PC-9 (cell line): ENCODE data around the gene PPP3R2. TPM values are rescaled to one million over a fixed set of nuclear protein-coding genes. Genes with fewer than 3 reads are reported as not detected.

Experiments
- BruUV-seq: library from RNA; stranded (reverse); fragments of 400-500 nt; replicated peaks from 2 replicates; lab custom pipeline; 2021; lab: Mats Ljungman, UMichigan
- CTCF ChIA-PET: fragments of 300-600 bp; sonication (Branson Sonifier 250); formaldehyde crosslinking; loops from one replicate; lab custom pipeline; 2022; ENCODE audit warnings: antibody characterized with exemption; lab: Charles Lee
- POLR2A ChIA-PET: fragments of 300-600 bp; sonication (Branson Sonifier 250); formaldehyde crosslinking; loops from one replicate; lab custom pipeline; 2022; ENCODE audit warnings: antibody characterized with exemption; ENCODE audit not compliant: unreplicated experiment; lab: Charles Lee
- DNase-seq, 2 experiments: peaks; one replicate each; pipeline versions ENCODE4 v3.0.0 to v3.0.0-alpha.2; 2015 to 2022; ENCODE audit warnings: mixed read lengths in 1 of 2
- H2AFZ ChIP-seq: fragments of 200-600 bp; sonication (generic); 2 replicates; pipeline ENCODE4 v1.8.1; 2017; ENCODE audit warnings: antibody characterized with exemption
- H3F3A ChIP-seq: fragments of 200-600 bp; sonication (generic); 2 replicates; pipeline ENCODE4 v1.8.1; 2017; ENCODE audit warnings: antibody characterized with exemption, mild to moderate bottlenecking, low read depth; ENCODE audit not compliant: insufficient read depth
- H3K27ac ChIP-seq: fragments of 200-600 bp; sonication (generic); 2 replicates; pipeline ENCODE4 v1.6.1; 2016; ENCODE audit warnings: mixed run types
- H3K27me3 ChIP-seq: fragments of 200-600 bp; sonication (generic); 2 replicates; pipeline ENCODE4 v1.6.1; 2016; ENCODE audit warnings: low read depth, mixed run types; ENCODE audit not compliant: insufficient read depth
- H3K36me3 ChIP-seq: fragments of 200-600 bp; sonication (generic); 2 replicates; pipeline ENCODE4 v1.6.1; 2016; ENCODE audit warnings: low read depth, mixed run types
- H3K4me1 ChIP-seq: fragments of 200-600 bp; sonication (generic); replicated peaks from 2 replicates; pipeline ENCODE4 v1.6.1; 2016; ENCODE audit warnings: mixed run types; ENCODE audit not compliant: insufficient read depth
- H3K4me2 ChIP-seq: fragments of 200-600 bp; sonication (generic); 2 replicates; pipeline ENCODE4 v1.6.1; 2017; ENCODE audit warnings: mixed run types
- H3K4me3 ChIP-seq: fragments of 200-600 bp; sonication (generic); 2 replicates; pipeline ENCODE4 v1.6.1; 2016; ENCODE audit warnings: mixed run types
- H3K79me2 ChIP-seq: fragments of 200-600 bp; sonication (generic); 2 replicates; pipeline ENCODE4 v1.6.1; 2017; ENCODE audit warnings: low read depth, mixed run types
- H3K9me2 ChIP-seq: fragments of 200-600 bp; sonication (generic); 2 replicates; pipeline ENCODE4 v1.8.1; 2017; ENCODE audit warnings: mild to moderate bottlenecking; ENCODE audit not compliant: insufficient read depth
- H3K9me3 ChIP-seq: fragments of 200-600 bp; sonication (generic); 2 replicates; pipeline ENCODE4 v1.8.1; 2016; ENCODE audit warnings: low read depth; ENCODE audit not compliant: insufficient read depth
- H4K20me1 ChIP-seq: fragments of 200-600 bp; sonication (generic); 2 replicates; pipeline ENCODE4 v1.8.1; 2017; ENCODE audit not compliant: insufficient read depth
- EZH2 ChIP-seq: fragments of 200-600 bp; sonication (generic); IDR thresholded peaks from 2 replicates; pipeline ENCODE4 v1.8.0; 2017; ENCODE audit warnings: antibody characterized with exemption, low read depth
- intact Hi-C: fragments of 100-400 bp; cut with micrococcal nuclease; formaldehyde crosslinking; loops from one replicate; pipeline ENCODE4 v1.10.0; 2022; ENCODE audit not compliant: unreplicated experiment
- total RNA-seq: library from RNA; stranded (reverse); gene quantifications from 2 replicates; pipeline ENCODE4 v1.2.3, GENCODE V29; 2021
- TF ChIP-seq, protein P1 (sequence below): fragments of 200-600 bp; sonication (generic); conservative IDR thresholded peaks from 2 replicates; pipeline ENCODE4 v1.6.1; 2017; ENCODE audit warnings: mixed run types, antibody characterized with exemption, mild to moderate bottlenecking, moderate library complexity

Gene PPP3R2
- total RNA-seq, 1 experiment from 2014 or later = not detected

DNA sequence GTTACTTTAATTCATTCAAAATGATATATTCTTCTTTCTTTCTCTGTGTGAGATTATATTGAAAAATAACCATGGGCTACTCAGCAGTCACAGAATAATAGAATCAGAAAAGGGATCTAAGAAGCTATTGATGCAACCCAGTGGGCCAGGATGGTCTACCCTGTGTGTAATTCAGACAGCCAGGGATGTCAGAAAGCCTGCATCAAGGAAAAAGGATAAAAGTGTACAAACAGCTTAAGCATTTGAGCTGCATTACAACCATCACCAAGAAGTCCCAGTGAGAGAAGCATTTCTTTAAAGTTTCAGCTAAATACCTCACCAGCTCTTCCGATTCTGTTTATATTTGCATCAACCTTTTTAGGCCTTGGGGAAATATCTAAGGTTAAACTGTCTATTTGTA, 37.8 kb upstream of the PPP3R2 start:
- H3K9me2 ChIP-seq = no peaks in the 10 kb centered on the region
- no peaks in the 10 kb centered on the region for H3K36me3 ChIP-seq
- no peaks in the 10 kb centered on the region for H3F3A ChIP-seq
- ChIA-PET CTCF (no interaction called here), POLR2A (interaction anchor here (0.6 kb wide), 1 partner anchor 29 kb away, joined by 4 read pairs; no protein-coding TSS in a partner anchor)
- no peaks in the 10 kb centered on the region for H3K79me2 ChIP-seq
- H3K4me1 ChIP-seq = no peaks in the 10 kb centered on the region
- no TSS peak for BruUV-seq
- no peak overlapping the region for H3K27ac ChIP-seq
- no peaks in the 10 kb centered on the region for H3K27me3 ChIP-seq
- DNase-seq = no peak
- intact Hi-C loops = no loop called here
- TF ChIP-seq, protein P1, sequence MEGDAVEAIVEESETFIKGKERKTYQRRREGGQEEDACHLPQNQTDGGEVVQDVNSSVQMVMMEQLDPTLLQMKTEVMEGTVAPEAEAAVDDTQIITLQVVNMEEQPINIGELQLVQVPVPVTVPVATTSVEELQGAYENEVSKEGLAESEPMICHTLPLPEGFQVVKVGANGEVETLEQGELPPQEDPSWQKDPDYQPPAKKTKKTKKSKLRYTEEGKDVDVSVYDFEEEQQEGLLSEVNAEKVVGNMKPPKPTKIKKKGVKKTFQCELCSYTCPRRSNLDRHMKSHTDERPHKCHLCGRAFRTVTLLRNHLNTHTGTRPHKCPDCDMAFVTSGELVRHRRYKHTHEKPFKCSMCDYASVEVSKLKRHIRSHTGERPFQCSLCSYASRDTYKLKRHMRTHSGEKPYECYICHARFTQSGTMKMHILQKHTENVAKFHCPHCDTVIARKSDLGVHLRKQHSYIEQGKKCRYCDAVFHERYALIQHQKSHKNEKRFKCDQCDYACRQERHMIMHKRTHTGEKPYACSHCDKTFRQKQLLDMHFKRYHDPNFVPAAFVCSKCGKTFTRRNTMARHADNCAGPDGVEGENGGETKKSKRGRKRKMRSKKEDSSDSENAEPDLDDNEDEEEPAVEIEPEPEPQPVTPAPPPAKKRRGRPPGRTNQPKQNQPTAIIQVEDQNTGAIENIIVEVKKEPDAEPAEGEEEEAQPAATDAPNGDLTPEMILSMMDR = no peak
- TF ChIP-seq EZH2 = no peak
- H3K4me2 ChIP-seq = no peak overlapping the region
- no peaks in the 10 kb centered on the region for H4K20me1 ChIP-seq
- H3K4me3 ChIP-seq = no peak overlapping the region
- H3K9me3 ChIP-seq = no peaks in the 10 kb centered on the region
- H2AFZ ChIP-seq = no peak overlapping the region

GRCh38 chr9:101631892-101632291, 37.1 kb upstream of the PPP3R2 start:
- H3K27me3 ChIP-seq = no peaks in the 10 kb centered on the region
- no peak overlapping the region for H3K4me2 ChIP-seq
- H4K20me1 ChIP-seq = no peaks in the 10 kb centered on the region
- no peak for TF ChIP-seq EZH2
- TF ChIP-seq, protein P1 = no peak
- no peak overlapping the region for H3K27ac ChIP-seq
- H2AFZ ChIP-seq = no peak overlapping the region
- H3K4me1 ChIP-seq = no peaks in the 10 kb centered on the region
- DNase-seq = no peak
- ChIA-PET CTCF (no interaction called here), POLR2A (interaction anchor here (0.6 kb wide), 1 partner anchor 28 kb away, joined by 4 read pairs; no protein-coding TSS in a partner anchor)
- H3K36me3 ChIP-seq = no peaks in the 10 kb centered on the region
- no peak overlapping the region for H3K4me3 ChIP-seq
- no peaks in the 10 kb centered on the region for H3K9me2 ChIP-seq
- H3K9me3 ChIP-seq = no peaks in the 10 kb centered on the region
- intact Hi-C loops = no loop called here
- H3K79me2 ChIP-seq = no peaks in the 10 kb centered on the region
- no peaks in the 10 kb centered on the region for H3F3A ChIP-seq
- BruUV-seq = no TSS peak

GRCh38 chr9:101629636-101630035, 34.9 kb upstream of the PPP3R2 start:
- H3K9me2 ChIP-seq = no peaks in the 10 kb centered on the region
- no peaks in the 10 kb centered on the region for H3K9me3 ChIP-seq
- H3K36me3 ChIP-seq = no peaks in the 10 kb centered on the region
- no peak overlapping the region for H3K4me3 ChIP-seq
- no peaks in the 10 kb centered on the region for H3F3A ChIP-seq
- no peaks in the 10 kb centered on the region for H3K79me2 ChIP-seq
- ChIA-PET CTCF (no interaction called here), POLR2A (no interaction called here)
- intact Hi-C loops = no loop called here
- BruUV-seq = no TSS peak
- H4K20me1 ChIP-seq = no peaks in the 10 kb centered on the region
- H3K27me3 ChIP-seq = no peaks in the 10 kb centered on the region
- H2AFZ ChIP-seq = no peak overlapping the region
- no peak for DNase-seq
- no peak overlapping the region for H3K4me2 ChIP-seq
- no peak overlapping the region for H3K27ac ChIP-seq
- H3K4me1 ChIP-seq = no peaks in the 10 kb centered on the region
- TF ChIP-seq EZH2 = no peak
- TF ChIP-seq, protein P1 = no peak
